NCI-H2196 (cell line): ENCODE data around the gene ADAM20.
"Not testable (repeated sequence)": the region's sequence is repeated elsewhere in the genome, so short reads cannot be mapped to it uniquely, and the experiment has no call there.

Experiments used
- DNase-seq: peaks from one replicate; lab custom pipeline; 2025; ENCODE audit not compliant: unreplicated experiment; lab: John Stamatoyannopoulos, UW

ADAM20 gene

DNA sequence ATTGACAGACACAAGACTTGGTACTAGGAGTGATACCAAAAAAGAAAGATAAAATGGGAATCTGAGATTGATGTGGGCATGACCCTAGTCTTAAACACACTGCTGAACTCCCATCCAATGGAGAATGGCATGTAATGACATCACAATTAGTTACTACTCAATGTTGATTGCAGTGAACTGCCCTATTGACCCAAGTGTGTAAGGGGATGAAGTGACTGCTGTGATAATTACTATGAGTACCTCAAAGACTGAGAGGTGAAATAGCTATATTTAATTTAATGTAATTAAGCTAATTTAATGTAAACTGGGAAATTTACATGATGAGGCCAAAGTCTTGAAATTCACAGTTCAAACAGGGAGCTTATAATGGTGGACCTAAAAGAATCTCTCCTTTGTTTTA, at the start of gene ADAM20:
Gene ADAM20 (minus strand): TSS at position 101 of the 400 bp plus-strand sequence. CDS start 10,247 bp downstream, outside the sequence.
- no peak for DNase-seq

DNA sequence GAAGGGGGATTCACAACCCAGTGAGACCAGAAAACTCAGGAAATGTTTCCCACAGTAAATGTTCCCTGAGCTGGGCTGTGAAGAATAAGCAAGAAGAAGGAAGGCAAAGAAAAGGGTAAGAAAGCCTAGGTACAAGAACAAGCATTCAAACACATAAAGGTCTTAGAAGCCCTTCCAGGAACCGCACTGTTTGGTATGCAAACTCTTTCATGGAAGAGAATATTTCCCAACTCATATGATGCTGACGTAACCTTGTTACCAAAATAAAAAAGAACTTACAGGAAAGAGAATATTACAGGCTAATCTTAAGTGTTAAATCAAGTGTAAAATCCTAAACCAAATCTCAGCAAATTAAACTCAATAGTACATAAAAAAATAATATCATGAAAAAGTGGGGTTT, 42.1 kb upstream of the ADAM20 start:
- no peak for DNase-seq

DNA sequence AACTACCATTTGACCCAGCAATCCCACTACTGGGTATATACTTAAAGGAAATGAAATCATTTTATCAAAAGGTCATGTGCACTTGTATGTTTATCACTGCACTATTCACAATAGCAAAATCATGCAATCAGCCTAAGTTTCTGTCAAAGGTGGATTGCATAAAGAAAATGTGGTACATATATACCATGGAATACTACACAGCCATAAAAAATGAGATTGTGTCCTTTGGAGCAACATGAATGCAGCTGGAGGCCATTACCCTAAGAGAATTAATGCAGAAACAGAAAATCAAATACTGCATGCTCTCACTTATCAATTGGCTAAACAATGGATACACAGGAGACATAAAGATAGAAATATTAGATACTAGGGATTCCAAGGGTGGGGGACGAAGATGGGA, 38.2 kb upstream of the ADAM20 start:
- no peak for DNase-seq

DNA sequence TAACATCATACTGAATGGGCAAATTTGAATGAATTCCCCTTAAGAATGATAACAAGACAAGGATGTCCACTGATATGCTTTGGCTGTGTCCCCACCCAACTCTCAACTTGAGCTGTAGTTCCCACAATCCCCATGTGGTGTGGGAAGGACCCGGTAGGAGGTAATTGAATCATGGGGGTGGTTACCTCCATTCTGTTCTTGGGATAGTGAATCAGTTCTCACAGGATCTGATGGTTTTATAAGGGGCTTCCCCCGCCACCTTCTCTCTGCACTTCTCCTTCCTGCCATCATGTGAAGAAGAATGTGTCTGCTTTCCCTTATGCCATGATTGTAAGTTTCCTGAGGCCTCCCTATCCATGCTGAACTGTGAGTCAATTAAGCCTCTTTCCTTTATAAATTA, 36.3 kb upstream of the ADAM20 start:
- no peak for DNase-seq

- DNase-seq = no peak
Observed at GRCh38 chr14:70567791-70568190, 33.0 kb upstream of the ADAM20 start.

GRCh38 chr14:70563869-70564268, 29.1 kb upstream of the ADAM20 start:
- no peak for DNase-seq

DNA sequence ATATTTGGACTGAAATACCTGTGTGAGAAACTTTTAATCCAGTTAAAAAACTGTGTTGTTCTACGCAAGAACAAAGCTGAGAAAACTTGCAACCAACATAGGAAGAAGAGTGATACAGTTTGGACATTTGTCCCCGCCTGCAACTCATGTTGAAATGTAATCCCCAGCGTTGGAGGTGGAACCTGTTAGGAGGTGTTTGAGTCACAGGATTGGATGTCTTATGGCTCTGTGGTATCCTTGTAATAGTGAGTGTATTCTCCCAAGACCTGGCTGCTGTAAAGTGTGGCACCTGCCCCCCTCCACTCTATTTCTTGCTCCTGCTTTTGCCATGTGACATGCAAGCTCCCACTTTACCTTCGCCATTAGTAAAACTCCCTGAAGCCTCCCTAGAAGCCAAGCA, 28.6 kb upstream of the ADAM20 start:
- no peak for DNase-seq

- DNase-seq = no peak
Observed at GRCh38 chr14:70558356-70558755, 23.6 kb upstream of the ADAM20 start.

- DNase-seq = no peak
Observed at GRCh38 chr14:70555890-70556289, 21.1 kb upstream of the ADAM20 start.

GRCh38 chr14:70538087-70538486, 3.3 kb upstream of the ADAM20 start:
- no peak for DNase-seq

GRCh38 chr14:70536830-70537229, 2.0 kb upstream of the ADAM20 start:
- DNase-seq = no peak

- DNase-seq = no peak
Observed at GRCh38 chr14:70530417-70530816, 4.4 kb downstream of the ADAM20 start.

GRCh38 chr14:70527501-70528105, 7.2 kb downstream of the ADAM20 start:
- no peak for DNase-seq

DNA sequence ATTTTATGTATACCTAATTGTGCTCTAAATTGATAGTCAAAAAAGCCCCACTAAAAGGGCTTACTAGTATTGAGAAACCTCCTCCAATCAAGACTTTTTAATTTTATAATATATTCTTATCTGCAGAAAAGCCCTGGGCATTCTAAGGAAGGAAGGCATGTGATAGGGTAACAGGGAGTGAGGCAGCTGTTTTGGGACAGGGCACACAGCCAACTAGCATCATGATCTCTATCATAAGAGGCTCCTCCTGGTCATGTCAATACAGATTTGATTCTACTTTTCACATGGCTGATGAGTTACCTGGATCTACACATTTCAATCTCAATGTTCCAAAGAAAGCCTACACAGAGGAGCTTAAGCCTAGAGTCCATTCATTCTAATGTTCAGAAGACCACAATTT, 9.1 kb downstream of the ADAM20 start:
- no peak for DNase-seq

- no peak for DNase-seq
Observed at GRCh38 chr14:70515811-70516210, 19.0 kb downstream of the ADAM20 start.

DNA sequence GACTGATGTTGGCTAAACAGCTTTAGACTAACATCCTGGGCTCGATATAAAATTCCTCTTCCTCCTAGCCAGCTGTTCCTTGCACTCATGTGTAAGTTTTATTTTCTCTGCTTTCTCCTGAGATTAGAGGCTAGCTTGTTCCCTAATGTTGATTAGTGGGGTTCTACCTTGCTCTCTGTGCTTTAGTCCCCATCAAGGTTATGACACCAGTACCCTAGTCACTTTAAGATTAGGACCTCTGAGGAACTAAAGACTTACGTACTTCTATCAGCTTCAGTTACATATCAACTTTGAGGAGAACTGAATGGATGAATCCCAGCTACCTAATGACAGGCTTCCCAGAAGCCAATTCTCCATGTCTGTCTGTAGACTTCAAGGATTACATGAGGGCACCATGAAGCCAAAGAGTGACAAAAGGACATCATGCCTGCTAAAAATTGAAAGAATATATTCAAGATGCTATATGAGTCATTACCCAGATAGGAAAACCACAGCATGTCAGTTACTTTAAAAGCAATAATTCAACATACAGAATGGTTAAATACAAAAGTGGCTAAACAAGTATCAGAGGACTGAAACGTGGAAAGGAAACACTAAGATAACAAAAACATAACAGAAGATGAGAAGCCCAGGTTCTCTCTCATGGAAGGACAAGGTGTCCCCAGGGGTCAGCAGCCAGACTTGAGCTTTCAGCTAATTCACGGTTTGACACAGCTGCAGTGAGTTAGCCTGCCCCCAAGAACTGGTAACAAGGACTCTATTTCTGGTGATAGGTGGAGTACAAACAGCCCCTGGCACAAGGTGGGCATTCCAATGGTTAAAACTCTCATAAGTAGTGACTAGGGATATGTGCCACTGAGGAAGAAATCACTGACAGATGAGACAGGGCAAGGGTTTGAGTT, 20.4 kb downstream of the ADAM20 start:
- no peak for DNase-seq

GRCh38 chr14:70498191-70498590, 36.6 kb downstream of the ADAM20 start:
- no peak for DNase-seq

DNA sequence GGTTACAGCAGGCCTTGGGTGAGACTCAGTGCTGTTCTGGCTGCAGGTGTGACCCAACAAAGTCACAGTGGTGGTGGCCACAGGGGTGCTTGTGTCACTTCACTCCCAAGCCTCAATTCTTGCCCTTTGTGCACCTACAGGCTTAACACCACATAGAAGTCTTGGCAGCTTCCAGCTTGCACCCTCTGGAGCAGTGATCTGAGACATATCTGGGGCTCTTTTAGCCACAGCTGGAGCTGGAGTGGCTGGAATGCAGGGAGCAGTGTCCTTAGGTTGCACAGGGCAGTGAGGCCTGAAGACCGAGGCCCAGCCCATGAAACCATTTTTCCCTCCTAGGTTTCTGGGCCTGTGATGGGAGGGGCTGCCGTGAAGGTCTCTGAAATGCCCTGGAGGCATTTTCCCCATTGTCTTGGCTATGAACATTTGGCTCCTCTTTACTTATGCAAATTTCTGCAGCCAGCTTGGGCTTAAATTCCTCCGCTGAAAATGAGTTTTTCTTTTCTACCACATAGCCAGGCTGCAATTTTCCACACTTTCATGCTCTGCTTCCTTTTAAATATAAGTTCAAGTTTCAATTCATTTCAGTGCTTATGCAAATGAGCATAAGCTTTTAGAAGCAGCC, 45.1 kb downstream of the ADAM20 start:
- DNase-seq = no peak

DNA sequence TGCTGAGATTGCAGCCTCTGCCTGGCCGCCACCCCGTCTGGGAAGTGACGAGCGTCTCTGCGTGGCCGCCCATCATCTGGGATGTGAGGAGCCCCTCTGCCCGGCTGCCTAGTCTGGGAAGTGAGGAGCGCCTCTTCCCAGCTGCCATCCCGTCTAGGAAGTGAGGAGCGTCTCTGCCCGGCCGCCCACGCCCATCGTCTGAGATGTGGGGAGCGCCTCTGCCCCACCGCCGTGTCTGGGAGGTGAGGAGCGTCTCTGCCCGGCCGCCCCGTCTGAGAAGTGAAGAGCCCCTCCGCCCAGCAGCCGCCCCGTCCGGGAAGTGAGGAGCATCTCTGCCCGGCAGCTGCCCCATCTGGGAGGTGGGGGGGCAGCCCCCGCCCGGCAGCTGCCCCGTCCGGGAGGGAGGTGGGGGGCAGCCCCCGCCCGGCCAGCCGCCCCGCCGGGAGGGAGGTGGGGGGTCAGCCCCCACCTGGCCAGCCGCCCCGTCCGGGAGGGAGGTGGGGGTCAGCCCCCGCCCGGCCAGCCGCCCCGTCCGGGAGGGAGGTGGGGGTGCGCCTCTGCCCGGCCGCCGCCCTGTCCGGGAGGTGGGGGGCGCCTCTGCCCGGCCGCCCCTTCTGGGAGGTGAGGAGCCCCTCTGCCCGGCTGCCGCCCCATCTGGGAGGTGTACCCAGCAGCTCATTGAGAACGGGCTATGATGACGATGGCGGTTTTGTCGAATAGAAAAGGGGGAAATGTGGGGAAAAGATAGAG, 57.3 kb downstream of the ADAM20 start:
- DNase-seq = not testable (repeated sequence)

GRCh38 chr14:70475459-70475858, 59.3 kb downstream of the ADAM20 start:
- DNase-seq = not testable (repeated sequence)

- DNase-seq = no peak
Observed at GRCh38 chr14:70473825-70474224, 61.0 kb downstream of the ADAM20 start.
